CD14-positive monocyte (primary cell): ENCODE measurements around the gene UGT2B15. TPM values are rescaled to one million over a fixed set of nuclear protein-coding genes. Genes with fewer than 3 reads are reported as not detected.
"Not testable (repeated sequence)": the region's sequence is repeated elsewhere in the genome, so short reads cannot be mapped to it uniquely, and the experiment has no call there.

Experiments
- DNase-seq, 3 donors: peaks; one replicate each; pipeline ENCODE4 v3.0.0-alpha.2; 2011 to 2022
- H2AFZ ChIP-seq: 2 replicates; pipeline ENCODE4 v1.6.0; 2012; ENCODE audit warnings: mild to moderate bottlenecking, low read depth, low read length, inconsistent platforms; ENCODE audit not compliant: insufficient read depth, poor library complexity, severe bottlenecking
- H3K27ac ChIP-seq, 2 donors: 1 replicate in 1 of 2; 2 replicates in 1 of 2; pipeline ENCODE4 v1.5.1; 2012 to 2013; ENCODE audit warnings: low read length in 2 of 2, control low read depth in 1 of 2, inconsistent platforms in 1 of 2, low read depth in 1 of 2, mild to moderate bottlenecking in 1 of 2
- H3K27me3 ChIP-seq, 2 donors: one replicate each; pipeline versions ENCODE4 v1.6.0 to v1.6.1; 2011 to 2013; ENCODE audit warnings: low read length in 2 of 2; ENCODE audit not compliant: control insufficient read depth in 2 of 2, insufficient read depth in 2 of 2
- H3K36me3 ChIP-seq, 2 donors: replicated peaks in 1 of 2; 1 replicate in 1 of 2; 2 replicates in 1 of 2; pipeline versions ENCODE4 v1.5.1 to v1.6.1; 2012 to 2013; ENCODE audit warnings: low read length in 2 of 2, control low read depth in 1 of 2, inconsistent platforms in 1 of 2, mild to moderate bottlenecking in 1 of 2; ENCODE audit not compliant: insufficient read depth in 2 of 2, control insufficient read depth in 1 of 2
- H3K4me1 ChIP-seq, 2 donors: 1 replicate in 1 of 2; 2 replicates in 1 of 2; pipeline versions ENCODE4 v1.5.1 to v1.6.1; 2012 to 2013; ENCODE audit warnings: low read length in 2 of 2, control low read depth in 1 of 2, inconsistent platforms in 1 of 2, mild to moderate bottlenecking in 1 of 2, moderate library complexity in 1 of 2; ENCODE audit not compliant: insufficient read depth in 2 of 2, control insufficient read depth in 1 of 2
- H3K4me2 ChIP-seq: replicated peaks from 2 replicates; pipeline ENCODE3; 2012; ENCODE audit warnings: low read length, moderate library complexity, mild to moderate bottlenecking; ENCODE audit not compliant: poor library complexity, severe bottlenecking; ENCODE audit errors: extremely low read depth
- H3K4me3 ChIP-seq, 3 experiments: fragments of 200-600 bp in 1 of 3; sonication (generic) in 1 of 3; replicated peaks in 1 of 3; 1 replicate in 2 of 3; 2 replicates in 1 of 3; pipeline ENCODE4 v1.5.1; 2011 to 2013; ENCODE audit warnings: low read length in 3 of 3, mild to moderate bottlenecking in 3 of 3, control low read depth in 2 of 3, low read depth in 2 of 3, inconsistent platforms in 1 of 3, moderate library complexity in 1 of 3
- H3K79me2 ChIP-seq: 2 replicates; pipeline ENCODE4 v1.6.0; 2012; ENCODE audit warnings: mild to moderate bottlenecking, control low read depth, inconsistent platforms, low read length, moderate library complexity; ENCODE audit not compliant: insufficient read depth
- H3K9ac ChIP-seq: 2 replicates; pipeline ENCODE4 v1.6.0; 2017; ENCODE audit warnings: low read length, mild to moderate bottlenecking; ENCODE audit not compliant: insufficient read depth, poor library complexity, severe bottlenecking
- H3K9me3 ChIP-seq, 2 donors: replicated peaks in 1 of 2; 1 replicate in 1 of 2; 2 replicates in 1 of 2; pipeline versions ENCODE4 v1.5.1 to v1.6.1; 2012 to 2013; ENCODE audit warnings: low read length in 2 of 2, control low read depth in 1 of 2; ENCODE audit not compliant: control insufficient read depth in 1 of 2, insufficient read depth in 1 of 2
- H4K20me1 ChIP-seq: 2 replicates; pipeline ENCODE4 v1.6.0; 2012; ENCODE audit warnings: mild to moderate bottlenecking, low read length, control low read depth, moderate library complexity; ENCODE audit not compliant: insufficient read depth
- H3K27ac Mint-ChIP-seq, 7 donors: one replicate each; pipeline ENCODE4 v1.8.0; 2020; ENCODE audit warnings: mild to moderate bottlenecking in 7 of 7, mixed read lengths in 7 of 7, moderate library complexity in 6 of 7, inconsistent platforms in 2 of 7
- H3K27me3 Mint-ChIP-seq, 3 donors: one replicate each; pipeline ENCODE4 v1.8.0; 2021 to 2022; ENCODE audit warnings: low read depth in 3 of 3, mild to moderate bottlenecking in 3 of 3, mixed read lengths in 3 of 3, moderate library complexity in 3 of 3, inconsistent platforms in 1 of 3
- H3K36me3 Mint-ChIP-seq, 2 donors: one replicate each; pipeline ENCODE4 v1.8.0; 2020; ENCODE audit warnings: mixed read lengths in 2 of 2, inconsistent platforms in 1 of 2, mild to moderate bottlenecking in 1 of 2
- H3K4me1 Mint-ChIP-seq: one replicate; pipeline ENCODE4 v1.8.0; 2020; ENCODE audit warnings: mild to moderate bottlenecking, mixed read lengths
- H3K4me3 Mint-ChIP-seq, 2 donors: one replicate each; pipeline ENCODE4 v1.8.0; 2020; ENCODE audit warnings: mild to moderate bottlenecking in 2 of 2, mixed read lengths in 2 of 2, moderate library complexity in 1 of 2
- H3K9me3 Mint-ChIP-seq, 7 donors: one replicate each; pipeline ENCODE4 v1.8.0; 2020 to 2022; ENCODE audit warnings: mixed read lengths in 7 of 7, mild to moderate bottlenecking in 6 of 7, moderate library complexity in 6 of 7, inconsistent platforms in 2 of 7
- CTCF ChIP-seq: fragments of 200-600 bp; IDR thresholded peaks from one replicate; pipeline ENCODE4 v1.8.0; 2022; ENCODE audit warnings: antibody characterized with exemption, mild to moderate bottlenecking
- WGBS: methylation state at CpG from one replicate; pipeline ENCODE4 v1.1.5; 2013; ENCODE audit warnings: missing lambda C conversion rate; ENCODE audit not compliant: insufficient coverage; 5-methylcytosine and 5-hydroxymethylcytosine counted together
- intact Hi-C, 2 donors: fragments of 100-400 bp; cut with micrococcal nuclease; formaldehyde crosslinking; loops; one replicate each; pipeline versions ENCODE4 v1.15.0 to v1.15.1; 2023
- polyA plus RNA-seq, 3 donors: library from polyadenylated mRNA; depleted of rRNA in 1 of 3; unstranded in 2 of 3; stranded (reverse) in 1 of 3; fragments of 300-500 nt in 2 of 3; fragments of >200 nt in 1 of 3; fragmentation: Illumina TruSeq in 2 of 3; gene quantifications; 1 replicate in 2 of 3; 2 replicates in 1 of 3; pipeline ENCODE4 v1.2.3, GENCODE V29; 2012 to 2021

Gene UGT2B15
- polyA plus RNA-seq, 3 donors = not detected

- Histone ChIP-seq H3K36me3 (no peaks in the 10 kb centered on the region), H3K27ac (no peak overlapping the region), H3K9ac (no peak overlapping the region), H3K4me3 (no peak overlapping the region), H3K4me1 (no peaks in the 10 kb centered on the region), H3K79me2 (no peaks in the 10 kb centered on the region), H3K27me3 (no peaks in the 10 kb centered on the region), H4K20me1 (no peaks in the 10 kb centered on the region), H2AFZ (no peak overlapping the region), H3K9me3 (no peaks in the 10 kb centered on the region), H3K4me2 (no peak overlapping the region)
- no peak for TF ChIP-seq CTCF
- Mint-ChIP-seq H3K27ac (no peak overlapping the region), H3K27me3 (no peaks in the 10 kb centered on the region), H3K9me3 (peaks cover 0 to 5% (median 2%) of the 10 kb centered on the region in 7 donors), H3K4me3 (no peak overlapping the region), H3K4me1 (no peaks in the 10 kb centered on the region), H3K36me3 (no peaks in the 10 kb centered on the region)
- intact Hi-C loops = no loop called here
- DNase-seq = no peak
Observed at GRCh38 chr4:68708566-68708965, 38.1 kb upstream of the UGT2B15 start.

- H3K4me3 ChIP-seq, H3K9me3 Mint-ChIP-seq, H3K9ac ChIP-seq, H3K4me3 Mint-ChIP-seq, H2AFZ ChIP-seq, H3K4me1 Mint-ChIP-seq, intact Hi-C loops, H3K27ac Mint-ChIP-seq, H3K9me3 ChIP-seq, H3K4me2 ChIP-seq, H3K36me3 ChIP-seq, H3K27me3 Mint-ChIP-seq, DNase-seq, H3K36me3 Mint-ChIP-seq, H3K4me1 ChIP-seq, H3K27ac ChIP-seq, H3K27me3 ChIP-seq, H4K20me1 ChIP-seq, H3K79me2 ChIP-seq: not testable (repeated sequence)
- 67% methylated on average over 1 of the region's 2 CpGs for WGBS
Observed at GRCh38 chr4:68703168-68703567, 32.7 kb upstream of the UGT2B15 start.
